ENCODE measurements around the gene TLE6. TPM values are rescaled to one million over a fixed set of nuclear protein-coding genes. Genes with fewer than 3 reads are reported as not detected.
"Not testable (repeated sequence)": the region's sequence is repeated elsewhere in the genome, so short reads cannot be mapped to it uniquely, and the experiment has no call there.

TLE6 gene
- 0.82 TPM for total RNA-seq

DNA sequence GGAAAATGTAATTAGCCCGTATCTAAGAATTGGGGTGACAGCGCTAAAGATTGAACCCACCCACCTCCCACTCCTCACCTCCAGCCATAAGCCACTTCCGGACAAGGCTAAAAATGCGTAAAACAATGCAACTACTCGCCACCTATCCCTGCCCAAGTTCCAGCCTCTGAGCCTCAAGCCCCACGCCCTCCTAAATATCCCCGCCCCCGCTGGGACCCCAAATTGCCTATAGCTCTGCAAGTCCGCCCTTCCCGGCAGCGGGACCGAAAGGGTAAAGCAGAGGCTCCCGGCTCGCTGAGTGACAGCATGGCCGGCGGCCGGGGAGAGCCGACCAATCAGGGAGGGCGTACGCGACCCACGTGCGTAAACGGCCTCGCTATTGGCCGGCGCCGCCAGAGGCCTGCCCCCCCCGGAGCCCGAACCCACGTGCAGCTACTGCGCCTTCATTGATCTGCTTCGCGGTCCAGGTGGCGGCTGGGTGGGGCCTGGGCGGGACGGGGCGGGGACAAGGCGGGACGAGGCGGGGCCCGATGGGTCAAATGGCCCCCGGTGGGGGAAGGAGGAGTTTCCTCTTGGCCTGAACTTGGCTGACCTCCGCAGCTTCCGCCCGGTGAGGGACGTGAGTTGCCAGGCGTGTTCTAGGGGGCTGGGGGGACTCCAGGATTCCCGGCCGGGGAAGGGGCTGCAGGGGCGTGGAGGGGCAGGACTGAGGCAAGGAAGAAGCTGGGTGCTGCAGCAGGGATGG lies at the start of gene TLE6:
TSS of gene TLE6 (plus strand) at position 564 of the 745 bp plus-strand sequence. CDS start 670 bp downstream, outside the sequence.
- FAIRE-seq (no peak), DNase-seq (ENCODE audit: low spot score in 2 of 2) (peak; percentile 95 to 99)

DNA sequence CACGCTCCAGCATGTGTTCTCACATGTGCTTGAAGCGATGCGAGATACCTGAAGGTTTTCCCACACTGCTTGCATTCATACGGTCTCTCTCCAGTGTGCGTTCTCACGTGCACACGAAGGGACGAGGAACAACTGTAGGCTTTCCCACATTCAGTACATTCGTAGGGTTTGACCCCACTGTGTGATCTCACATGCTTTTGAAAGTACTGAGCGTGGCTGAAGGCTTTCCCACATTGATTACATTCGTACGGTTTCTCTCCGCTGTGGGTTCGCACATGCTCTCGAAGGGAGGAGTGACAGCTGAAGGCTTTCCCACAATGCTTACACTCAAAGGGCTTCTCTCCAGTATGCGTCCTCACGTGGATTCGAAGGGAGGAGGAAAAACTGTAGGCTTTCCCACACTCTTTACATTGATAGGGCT lies 43.9 kb upstream of the TLE6 start:
- FAIRE-seq (no peak), DNase-seq (ENCODE audit: low spot score in 2 of 2) (no peak)

GRCh38 chr19:2935863-2936262 lies 41.5 kb upstream of the TLE6 start:
- peak; percentile 48 for FAIRE-seq
- DNase-seq (ENCODE audit: low spot score in 2 of 2), result not testable (repeated sequence)

DNA sequence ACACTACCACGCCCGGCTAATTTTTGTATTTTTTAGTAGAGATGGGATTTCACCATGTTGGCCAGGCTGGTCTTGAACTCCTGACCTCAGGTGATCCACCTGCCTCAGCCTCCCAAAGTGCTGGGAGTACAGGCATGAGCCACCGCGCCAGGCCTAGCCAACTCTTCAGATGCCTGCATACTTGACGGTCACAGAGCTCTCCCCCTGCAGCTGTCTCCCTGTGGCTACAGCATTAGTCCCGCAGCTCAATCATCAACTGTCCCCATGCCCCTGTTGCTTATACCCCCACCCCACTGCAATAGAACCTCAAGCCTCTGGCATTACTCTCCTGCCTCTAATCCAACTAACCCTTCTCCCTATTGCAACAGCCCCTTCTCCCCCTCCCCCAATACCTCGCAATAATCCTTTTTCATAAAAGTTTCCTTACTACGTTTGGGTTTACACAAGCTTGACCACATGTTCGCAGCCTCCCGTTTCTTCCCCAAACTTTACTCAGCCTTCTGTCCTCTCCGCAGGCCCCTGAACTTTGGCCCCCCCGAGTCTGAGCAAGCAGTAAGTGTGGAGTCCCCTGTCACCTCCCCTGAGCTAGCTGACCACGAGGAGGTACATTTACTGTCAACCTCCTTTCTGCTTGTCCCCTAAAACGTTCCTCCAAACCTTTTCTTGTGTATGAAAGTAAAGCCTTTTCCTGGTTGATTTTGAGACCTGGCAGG lies 34.3 kb upstream of the TLE6 start:
- FAIRE-seq (no peak), DNase-seq (ENCODE audit: low spot score in 2 of 2) (no peak)

DNA sequence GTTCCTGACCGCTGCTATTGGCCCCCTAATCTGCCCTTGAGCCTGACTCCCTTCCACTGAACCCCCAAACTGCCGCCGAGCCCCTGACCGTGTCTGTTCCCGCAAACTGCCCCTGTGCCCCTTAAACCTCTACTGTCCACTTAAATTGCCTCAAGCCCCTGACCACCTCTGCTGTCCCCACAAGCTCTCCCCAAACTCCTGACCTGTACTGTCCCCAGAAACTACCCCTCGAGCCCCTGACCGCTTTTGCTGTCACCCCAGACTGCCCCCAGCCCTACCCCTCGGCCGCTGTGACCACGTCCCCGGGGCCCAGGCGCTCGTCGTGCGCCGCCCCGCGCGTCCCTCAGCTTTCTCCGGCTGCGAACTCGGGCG lies 33.0 kb upstream of the TLE6 start:
- DNase-seq (ENCODE audit: low spot score in 2 of 2), result no peak
- no peak for FAIRE-seq

- FAIRE-seq (peak; percentile 96), DNase-seq (ENCODE audit: low spot score in 2 of 2) (peak; percentile 98 to 99)
Measured at GRCh38 chr19:2944775-2945574, 32.4 kb upstream of the TLE6 start, which contains the start of gene ZNF77. Gene ZNF77 (minus strand): TSS chr19:2944971. CDS start chr19:2944840, 131 bp downstream.

DNA sequence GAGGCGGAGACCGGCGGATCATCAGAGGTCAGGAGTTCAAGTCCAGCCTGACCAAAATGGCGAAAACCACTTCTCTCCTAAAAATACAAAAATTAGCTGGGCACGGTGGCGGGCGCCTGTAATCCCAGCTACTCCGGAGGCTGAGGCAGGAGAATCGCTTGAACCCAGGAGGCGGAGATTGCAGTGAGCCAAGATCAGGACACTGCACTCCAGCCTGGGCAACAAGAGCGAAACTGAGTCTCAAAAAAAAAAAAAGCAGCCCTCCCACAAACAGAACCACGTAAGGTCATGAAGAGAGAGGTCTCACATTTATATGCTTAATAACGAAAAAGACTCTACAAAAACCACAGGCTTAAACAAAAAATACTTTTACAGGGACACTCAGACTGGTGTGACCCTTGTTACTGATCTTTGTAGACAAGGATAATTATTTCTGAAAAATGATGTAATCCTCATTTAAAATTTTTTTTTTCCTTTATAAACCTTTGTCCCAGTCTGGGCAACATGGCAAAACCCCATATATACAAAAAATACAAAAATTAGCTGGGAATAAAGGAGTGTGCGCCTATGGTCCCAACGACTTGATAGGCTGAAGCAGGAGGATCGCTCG lies 31.7 kb upstream of the TLE6 start:
- no peak for FAIRE-seq
- DNase-seq (ENCODE audit: low spot score in 2 of 2), result no peak

GRCh38 chr19:2949939-2950285 lies 27.5 kb upstream of the TLE6 start:
- no peak for DNase-seq (ENCODE audit: low spot score in 2 of 2)
- no peak for FAIRE-seq

DNA sequence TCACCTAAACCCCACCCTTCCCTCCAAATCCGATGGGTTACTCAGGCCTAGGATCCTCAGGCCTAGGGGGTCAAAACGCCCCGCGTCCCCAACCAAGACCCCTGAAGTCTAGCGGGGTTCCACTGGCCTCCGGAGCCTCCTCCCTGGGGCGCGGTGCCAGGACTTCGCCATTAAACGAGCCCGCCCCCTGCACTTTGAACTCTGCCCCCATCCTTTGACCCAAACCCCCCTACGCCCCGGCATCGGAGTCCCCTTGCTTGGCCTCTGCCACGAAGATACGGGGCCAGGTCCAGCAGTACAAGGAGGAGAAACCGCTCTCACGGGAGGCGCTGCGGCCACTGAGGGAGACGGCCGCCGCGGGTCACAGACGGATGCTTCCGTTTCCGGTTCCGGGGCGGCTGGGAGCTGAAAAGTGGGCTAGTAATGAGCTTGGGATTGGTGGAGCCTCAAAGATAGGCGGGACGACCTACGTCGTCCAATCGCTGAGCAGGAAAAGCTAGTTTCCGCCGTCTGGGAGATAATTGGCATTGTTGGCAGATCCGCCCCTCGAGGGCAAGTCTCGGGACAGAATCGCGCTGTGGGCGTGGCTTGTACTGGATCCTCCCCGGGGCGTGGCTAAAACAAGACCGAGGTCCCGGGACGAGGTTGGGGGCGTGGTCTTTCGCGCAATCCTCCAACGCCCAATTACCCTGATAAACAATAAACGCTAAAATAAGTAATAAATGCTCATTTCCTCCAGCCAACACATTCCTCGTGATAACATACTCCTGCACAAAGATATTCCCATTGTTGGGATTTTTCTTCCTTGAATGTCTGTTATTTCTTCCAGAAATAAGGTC lies 26.9 kb upstream of the TLE6 start:
- peak; percentile 92 to 98 for DNase-seq (ENCODE audit: low spot score in 2 of 2)
- FAIRE-seq, result peak; percentile 99

GRCh38 chr19:2952953-2953481 lies 24.3 kb upstream of the TLE6 start:
- no peak for FAIRE-seq
- no peak for DNase-seq (ENCODE audit: low spot score in 2 of 2)

DNA sequence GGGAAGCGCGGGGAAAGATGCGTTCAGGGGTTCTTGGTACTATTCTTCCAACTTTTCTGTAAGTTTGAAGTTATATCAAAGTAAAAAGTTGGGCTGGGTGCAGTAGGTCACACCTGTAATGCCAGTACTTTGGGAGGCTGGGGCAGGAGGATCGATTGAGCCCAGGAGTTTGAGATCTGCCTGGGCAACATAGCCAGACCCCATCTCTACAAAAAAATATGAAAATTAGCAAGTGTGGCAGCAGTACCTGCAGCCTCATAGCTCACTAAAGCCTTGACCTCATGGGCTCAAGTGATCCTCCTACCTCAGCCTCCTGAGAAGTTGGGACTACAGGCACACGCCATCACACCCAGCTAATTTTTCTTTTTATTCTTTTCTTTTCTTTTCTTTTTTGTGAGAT lies 20.2 kb upstream of the TLE6 start:
- no peak for DNase-seq (ENCODE audit: low spot score in 2 of 2)

DNA sequence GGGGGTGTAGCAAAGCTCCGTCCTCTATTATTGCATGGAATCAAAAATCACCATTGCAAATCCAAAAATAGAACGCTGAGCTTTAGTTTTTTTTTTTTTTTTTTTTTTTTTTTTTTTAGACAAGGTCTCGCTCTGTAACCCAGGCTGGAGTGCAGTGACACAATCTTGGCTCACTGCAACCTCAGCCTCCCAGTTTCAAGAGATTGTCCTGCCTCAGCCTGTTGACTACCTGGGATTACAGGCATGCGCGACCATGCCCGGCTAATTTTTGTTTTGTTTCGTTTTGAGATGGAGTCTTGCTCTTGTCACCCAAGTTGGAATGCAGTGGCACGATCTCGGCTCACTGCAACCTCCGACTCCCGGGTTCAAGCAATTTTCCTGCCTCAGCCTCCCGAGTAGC lies 17.2 kb upstream of the TLE6 start:
- DNase-seq (ENCODE audit: low spot score in 2 of 2) (no peak), FAIRE-seq (no peak)

More for the DNA sequence above, 20.2 kb upstream of the TLE6 start:
- no peak for FAIRE-seq

- FAIRE-seq, result peak; percentile 64
- peak; percentile 57 to 77 for DNase-seq (ENCODE audit: low spot score in 2 of 2)
Measured at GRCh38 chr19:2962018-2962670, 15.2 kb upstream of the TLE6 start.

- FAIRE-seq (no peak), DNase-seq (ENCODE audit: low spot score in 2 of 2) (no peak)
Measured at GRCh38 chr19:2963122-2963521, 14.2 kb upstream of the TLE6 start.

DNA sequence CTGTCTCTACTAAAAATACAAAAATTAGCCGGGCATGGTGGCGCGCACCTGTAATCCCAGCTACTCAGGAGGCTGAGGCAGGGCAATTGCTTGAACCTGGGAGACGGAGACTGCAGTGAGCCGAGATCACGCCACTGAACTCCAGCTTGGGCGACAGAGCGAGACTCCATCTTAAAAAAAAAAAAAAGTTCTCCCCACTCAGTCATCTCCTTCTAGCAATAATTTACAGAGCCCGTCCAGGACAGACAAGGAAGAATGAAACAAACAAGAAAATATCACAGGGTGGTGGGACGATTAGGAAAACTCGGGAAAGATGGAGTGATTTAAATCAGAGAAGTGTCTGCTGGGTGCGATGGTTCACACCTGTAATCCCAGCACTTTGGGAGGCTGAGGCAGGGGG lies 13.7 kb upstream of the TLE6 start:
- not testable (repeated sequence) for DNase-seq (ENCODE audit: low spot score in 2 of 2); FAIRE-seq

- FAIRE-seq (no peak), DNase-seq (ENCODE audit: low spot score in 2 of 2) (no peak)
Measured at GRCh38 chr19:2964874-2965273, 12.5 kb upstream of the TLE6 start.

- DNase-seq (ENCODE audit: low spot score in 2 of 2) (no peak), FAIRE-seq (no peak)
Measured at GRCh38 chr19:2967972-2968371, 9.4 kb upstream of the TLE6 start.

DNA sequence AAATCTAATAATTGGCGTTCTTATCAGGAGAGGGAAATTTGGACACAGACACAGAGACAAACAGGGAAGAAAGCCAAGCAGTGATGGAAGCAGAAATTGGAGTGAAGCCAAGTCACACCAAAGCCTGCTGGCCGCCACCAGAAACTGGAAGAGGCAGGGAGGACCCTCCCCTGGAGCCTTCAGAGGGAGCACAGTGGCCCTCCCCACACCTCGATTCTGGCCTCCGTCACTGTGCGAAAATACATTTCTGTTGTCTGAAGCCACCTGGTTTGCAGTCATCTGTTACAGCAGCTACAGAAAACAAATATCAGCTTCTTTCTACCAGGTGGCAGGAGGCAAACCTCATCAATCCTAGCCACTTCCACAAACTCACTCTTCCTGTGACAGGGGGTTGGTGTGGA lies 8.3 kb upstream of the TLE6 start:
- no peak for FAIRE-seq
- DNase-seq (ENCODE audit: low spot score in 2 of 2), result no peak

All from frontal cortex (tissue), 4 donors.